Epithelial cell of prostate (primary cell): ENCODE measurements around the gene LRRTM2.
"Not testable (repeated sequence)": the region's sequence is repeated elsewhere in the genome, so short reads cannot be mapped to it uniquely, and the experiment has no call there.

Experiments used
- DNase-seq: peaks from one replicate; pipeline ENCODE4 v3.0.0-alpha.2; 2011; ENCODE audit warnings: low read depth, low spot score
- H3K27ac ChIP-seq: fragments of 450-650 bp; 2 replicates; pipeline ENCODE4 v1.5.1; 2017; ENCODE audit warnings: mild to moderate bottlenecking

The LRRTM2 gene

DNA sequence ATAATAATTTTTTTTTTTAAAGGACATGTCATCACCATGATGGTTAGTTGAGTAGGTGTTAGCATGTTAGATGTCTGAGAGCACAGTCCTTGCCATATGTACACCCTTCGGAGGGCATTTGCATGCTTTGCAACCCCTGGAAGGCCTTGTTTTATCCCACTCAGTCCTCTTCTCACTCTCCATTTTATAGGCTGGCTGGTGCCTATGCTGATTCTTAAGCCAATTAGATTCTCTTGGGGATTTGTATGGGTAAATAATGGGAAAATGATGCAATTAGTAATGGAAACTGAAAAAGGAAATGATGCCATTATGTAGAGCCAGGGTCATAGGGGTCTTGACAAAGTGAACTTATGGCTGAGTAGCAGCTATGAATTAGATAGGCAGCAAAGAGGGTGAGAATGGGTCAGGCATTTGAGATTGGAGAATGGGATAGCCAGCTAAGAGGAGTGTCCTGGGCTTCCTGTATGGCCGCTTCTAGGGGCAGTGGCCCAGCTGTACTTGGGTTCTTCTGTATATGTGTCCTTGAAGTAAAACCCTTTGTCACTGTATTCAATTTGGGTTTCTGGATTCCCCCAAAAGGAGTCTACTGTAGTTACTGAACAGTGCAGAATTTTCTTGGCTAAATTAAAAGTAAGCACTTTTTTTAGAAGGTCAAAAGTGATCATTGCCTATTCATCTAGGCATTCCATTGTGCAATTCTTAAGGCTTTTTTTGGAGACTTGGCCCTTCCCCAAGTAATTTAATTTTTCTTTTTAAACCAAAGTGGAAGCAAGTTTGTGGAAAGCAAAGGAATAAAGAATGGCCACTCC, 31.6 kb downstream of the LRRTM2 start:
- H3K27ac ChIP-seq = peak overlapping the region; percentile 85
- DNase-seq = no peak

DNA sequence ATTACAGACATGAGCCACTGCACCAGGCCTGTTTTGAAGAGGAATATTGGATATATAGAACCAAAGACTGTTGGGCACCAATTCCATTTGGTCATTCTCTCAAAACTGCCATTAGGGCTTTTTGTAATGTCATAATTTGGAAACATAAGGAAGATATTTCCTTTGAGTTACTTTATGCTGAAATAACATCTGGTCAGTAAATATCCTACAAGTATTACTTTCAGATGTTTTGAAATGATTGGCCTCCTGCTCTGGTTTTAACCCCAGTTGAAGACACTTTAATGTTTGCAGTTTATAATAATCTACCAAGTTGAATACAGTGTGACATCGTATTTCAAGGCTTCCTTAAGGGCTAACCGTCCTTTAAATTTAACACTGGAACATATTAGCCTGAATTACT, 33.6 kb downstream of the LRRTM2 start:
- no peak for DNase-seq
- peak overlapping the region; percentile 85 for H3K27ac ChIP-seq

DNA sequence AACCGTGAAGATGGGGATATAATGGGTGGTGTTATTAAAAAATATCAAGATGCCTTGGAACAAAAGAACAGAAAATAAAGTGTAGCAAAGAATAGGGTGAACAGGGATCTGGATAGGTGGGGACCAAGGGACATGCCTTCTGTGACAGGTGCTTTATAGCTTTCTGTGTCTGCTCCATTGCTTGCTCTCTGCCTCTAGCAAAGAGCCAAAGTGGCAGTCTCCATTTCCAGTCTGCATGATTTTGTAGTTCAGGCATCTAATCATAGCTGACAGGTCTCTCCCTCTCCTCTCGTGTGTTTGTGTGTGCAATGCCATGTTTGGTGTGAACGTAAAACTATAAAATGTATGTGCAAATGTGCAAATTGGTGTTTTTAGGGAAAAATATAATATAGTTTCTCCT, 35.0 kb downstream of the LRRTM2 start:
- DNase-seq = no peak
- no peak overlapping the region for H3K27ac ChIP-seq

DNA sequence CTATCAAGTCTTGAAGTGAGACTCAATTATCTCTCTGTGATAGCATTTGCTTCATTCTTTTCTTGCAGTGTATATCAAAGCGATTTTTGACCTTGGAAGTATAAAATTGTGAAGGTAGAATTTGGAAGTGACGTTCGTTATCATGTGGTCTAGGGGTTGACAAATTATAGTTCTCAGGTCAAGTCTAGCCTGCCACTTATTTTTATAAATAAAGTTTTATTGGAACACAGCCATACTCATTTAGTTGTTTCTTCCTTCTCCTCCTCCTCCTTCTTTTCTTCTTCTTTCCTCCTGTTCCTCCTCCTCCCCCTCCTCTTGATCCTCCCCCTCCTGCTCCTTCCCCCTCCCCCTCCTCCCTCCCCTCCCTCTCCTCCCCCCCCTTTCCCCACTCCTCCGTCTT, 38.0 kb downstream of the LRRTM2 start:
- no peak overlapping the region for H3K27ac ChIP-seq
- no peak for DNase-seq

DNA sequence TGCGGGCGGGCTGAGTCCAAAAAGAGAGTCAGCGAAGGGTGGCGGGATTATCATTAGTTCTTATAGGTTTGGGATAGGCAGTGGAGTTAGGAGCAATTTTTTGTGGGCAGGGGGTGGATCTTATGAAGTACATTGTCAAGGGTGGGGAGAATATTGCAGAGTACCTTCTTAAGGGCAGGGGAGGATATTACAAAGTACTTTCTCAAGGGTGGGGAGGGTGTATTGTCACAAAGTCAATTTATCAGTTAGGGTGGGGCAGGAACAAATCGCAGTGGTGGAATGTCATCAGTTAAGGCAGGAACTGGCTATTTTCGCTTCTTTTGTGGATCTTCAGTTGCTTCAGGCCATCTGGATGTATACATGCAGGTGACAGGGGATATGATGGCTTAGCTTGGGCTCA, 40.3 kb downstream of the LRRTM2 start:
- not testable (repeated sequence) for DNase-seq, H3K27ac ChIP-seq

DNA sequence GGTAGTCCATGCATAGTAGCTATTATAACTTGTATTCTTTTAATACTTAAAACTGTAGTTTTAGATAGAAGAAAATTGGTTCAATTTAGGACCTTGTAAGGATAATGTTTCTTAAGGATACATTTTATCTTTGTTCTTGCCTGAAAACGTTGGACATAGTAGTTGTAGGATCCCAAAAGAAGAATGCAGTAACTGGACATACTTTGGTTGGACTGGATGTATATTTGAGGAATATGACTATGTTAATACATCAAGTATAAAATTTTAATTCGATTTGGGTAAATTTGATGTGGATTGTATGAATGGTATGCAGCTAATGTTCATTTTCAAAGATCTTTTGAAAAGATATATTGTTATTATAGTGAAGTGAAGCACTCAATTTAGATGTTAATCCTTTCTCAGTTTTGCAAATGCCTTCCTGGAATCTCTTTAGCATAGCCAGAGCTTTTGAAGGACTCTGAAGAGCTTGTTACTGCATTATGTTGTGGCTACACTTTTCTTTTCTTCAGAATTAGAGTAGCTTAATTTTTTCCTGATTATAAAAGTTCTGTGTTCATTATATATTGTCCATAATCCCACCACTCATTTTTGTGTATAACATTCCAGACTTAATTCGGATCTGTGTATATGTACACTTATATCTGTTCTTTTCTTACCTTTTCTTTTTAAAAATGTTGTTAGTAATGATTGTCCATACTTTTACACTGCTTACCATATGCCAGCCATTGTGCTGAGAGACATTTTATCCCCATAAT, 41.2 kb downstream of the LRRTM2 start:
- DNase-seq = no peak
- no peak overlapping the region for H3K27ac ChIP-seq

DNA sequence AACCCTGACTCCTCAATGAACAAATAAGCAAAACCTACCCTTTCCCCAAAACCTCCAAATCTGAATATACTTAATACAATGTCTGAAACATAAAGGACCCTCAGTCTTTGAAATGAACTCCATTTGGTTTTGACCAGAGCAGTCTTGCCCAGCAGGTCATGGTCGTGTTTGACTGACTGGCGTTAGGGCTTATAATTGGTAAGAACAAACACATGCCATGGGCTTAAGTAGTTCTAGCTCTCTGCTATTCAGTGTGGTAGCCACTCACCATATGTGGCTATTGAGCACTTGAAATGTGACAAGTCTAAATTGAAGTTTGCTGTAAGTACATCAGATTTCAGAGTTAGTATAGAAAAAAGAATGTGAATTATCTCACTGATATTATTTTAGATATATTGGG, 42.1 kb downstream of the LRRTM2 start:
- H3K27ac ChIP-seq = no peak overlapping the region
- DNase-seq = no peak

DNA sequence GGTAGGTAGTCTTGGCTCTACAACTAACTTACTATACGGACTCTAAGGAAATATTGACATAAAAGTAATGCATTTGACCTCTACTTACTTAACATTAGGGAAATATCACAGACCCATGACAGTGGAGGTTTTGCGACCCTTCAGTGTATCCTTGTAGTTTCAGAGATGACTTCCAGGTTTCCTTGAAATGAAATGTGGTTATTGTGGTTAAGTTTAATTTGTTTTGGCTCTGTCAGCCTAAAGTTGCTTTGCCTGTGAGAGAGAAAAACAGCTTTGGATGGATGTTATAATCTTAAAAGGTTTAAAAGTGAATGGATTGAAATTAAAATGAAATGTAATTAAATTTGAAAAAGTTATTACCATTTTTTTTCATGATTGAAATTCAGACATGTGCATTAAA, 42.9 kb downstream of the LRRTM2 start:
- DNase-seq = no peak
- no peak overlapping the region for H3K27ac ChIP-seq

DNA sequence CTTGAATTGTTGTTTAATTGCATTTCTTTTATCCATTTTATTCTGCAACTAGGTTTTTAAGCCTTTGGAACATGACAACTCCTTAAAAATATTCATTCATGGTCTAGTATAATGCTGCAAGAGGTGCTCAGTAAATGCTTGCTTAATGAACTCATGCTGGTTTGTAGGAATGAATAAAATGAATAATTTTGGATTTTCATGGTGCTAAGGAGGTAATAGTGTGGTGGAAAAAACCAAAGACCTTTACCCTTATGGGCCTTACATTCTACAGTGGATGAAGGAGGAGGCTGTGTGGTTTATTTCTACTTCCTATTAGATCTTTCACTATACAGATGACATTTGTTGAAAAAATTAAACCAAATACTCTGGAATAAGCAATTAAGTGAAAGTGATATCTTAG, 43.4 kb downstream of the LRRTM2 start:
- no peak overlapping the region for H3K27ac ChIP-seq
- no peak for DNase-seq

DNA sequence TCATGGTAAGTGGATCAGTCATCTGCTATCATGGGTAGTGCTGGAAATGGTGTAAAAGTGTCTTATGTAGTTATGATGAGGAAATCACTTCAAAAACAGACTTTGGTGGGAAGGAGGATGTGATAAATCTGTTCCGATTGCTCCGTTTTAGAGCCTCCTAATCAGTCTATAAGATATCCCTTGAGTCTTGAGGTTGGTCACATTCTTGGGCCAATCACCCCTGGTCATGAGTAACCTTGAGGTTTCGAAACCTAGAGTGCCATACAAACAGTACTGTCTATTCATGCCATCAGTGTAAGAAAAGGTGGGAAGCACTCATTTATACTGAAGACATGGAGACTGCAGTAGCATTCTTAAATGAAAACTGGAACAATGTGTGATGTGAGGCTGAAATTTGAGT, 45.8 kb downstream of the LRRTM2 start:
- DNase-seq = no peak
- H3K27ac ChIP-seq = no peak overlapping the region

DNA sequence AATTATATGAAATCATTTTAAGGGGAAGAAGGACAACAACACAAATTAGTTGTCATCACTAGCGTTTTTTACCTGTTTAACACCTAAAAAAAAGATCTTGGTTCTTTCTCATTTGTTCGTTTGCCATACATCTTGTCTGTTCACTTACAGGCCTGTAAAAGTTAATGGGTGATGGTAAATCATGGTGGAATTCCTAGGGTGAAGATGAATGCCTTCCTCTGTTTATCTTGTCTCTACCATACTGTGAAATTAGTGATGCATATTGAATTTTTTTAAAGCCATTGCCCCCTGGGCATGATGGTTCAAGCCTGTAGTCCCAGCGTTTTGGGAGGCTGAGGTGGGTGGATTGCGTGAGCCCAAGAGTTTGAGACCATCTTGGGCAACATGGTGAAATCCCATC, 46.6 kb downstream of the LRRTM2 start:
- DNase-seq = no peak
- H3K27ac ChIP-seq = no peak overlapping the region

DNA sequence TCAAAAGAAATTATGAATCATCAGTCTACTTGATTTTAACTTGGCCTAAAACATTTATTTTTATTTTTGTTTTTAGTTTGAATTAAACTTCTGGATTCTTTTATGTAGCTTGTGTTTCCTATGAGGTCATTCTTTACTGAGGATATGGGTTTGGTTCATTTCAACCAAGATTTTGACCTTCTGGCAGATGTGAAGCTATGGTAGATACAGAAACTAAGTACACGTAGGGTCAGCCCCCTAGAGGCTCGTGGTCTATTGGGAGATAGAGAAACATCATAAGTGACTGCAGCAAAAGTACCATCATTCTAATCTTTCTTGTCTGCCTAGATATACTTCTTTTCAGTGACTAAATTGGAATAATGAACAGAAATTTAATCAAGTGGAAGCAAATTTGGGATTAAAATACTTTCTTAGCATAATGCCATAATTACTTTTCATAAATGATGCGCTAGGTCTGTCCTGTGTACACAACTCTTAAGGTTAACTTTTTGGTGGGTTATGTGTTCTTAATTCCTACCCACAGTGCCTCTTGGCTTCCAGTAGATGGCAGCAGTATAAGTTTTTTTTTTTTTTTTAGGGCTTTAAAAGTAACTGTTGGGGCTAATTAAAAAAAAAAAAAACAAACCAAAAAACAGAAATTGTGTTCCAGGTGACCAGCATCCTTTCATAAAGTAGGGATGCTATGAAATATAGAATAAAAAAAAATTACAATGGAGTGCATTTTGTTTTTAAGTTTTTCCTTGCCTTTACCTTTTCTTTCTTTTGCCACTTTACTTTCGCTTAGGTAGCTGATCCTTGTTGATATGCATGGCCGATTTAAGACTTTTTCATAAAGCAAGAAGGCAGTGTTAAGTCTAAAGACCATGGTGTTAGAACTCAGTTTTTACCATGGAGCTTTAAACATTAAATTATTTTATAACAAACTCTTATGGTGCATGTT, 49.9 kb downstream of the LRRTM2 start:
- no peak for DNase-seq
- no peak overlapping the region for H3K27ac ChIP-seq

DNA sequence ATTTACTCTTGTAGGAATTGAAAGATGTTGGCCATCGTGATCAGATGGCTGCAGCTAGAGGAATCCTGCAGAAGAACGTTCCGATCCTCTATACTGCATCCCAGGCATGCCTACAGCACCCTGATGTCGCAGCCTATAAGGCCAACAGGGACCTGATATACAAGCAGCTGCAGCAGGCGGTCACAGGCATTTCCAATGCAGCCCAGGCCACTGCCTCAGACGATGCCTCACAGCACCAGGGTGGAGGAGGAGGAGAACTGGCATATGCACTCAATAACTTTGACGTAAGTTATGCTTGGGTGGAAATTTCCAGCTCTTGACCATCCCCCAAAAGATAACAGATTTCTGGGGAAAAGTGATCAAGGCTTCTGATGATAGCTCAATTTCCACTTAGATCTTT, 50.6 kb downstream of the LRRTM2 start:
- no peak overlapping the region for H3K27ac ChIP-seq
- no peak for DNase-seq

DNA sequence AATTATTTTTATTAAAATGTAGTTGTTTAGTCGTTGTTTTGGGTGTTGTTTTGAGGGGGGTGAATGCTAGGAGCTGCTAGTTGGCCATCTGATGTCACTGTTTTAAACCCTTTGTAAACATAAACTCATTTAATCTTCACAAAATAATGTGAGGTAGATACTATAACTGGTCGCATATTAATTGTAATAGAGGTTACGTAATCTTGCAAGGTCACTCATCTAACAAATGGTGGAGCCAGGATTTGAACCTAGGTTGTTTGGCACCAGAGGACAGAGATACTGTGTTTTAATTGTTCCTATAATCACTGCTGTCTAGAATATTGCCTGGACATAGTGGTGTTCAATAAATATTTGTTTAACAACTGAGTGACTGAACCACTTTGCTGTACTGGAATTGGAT, 54.4 kb downstream of the LRRTM2 start:
- no peak overlapping the region for H3K27ac ChIP-seq
- no peak for DNase-seq

DNA sequence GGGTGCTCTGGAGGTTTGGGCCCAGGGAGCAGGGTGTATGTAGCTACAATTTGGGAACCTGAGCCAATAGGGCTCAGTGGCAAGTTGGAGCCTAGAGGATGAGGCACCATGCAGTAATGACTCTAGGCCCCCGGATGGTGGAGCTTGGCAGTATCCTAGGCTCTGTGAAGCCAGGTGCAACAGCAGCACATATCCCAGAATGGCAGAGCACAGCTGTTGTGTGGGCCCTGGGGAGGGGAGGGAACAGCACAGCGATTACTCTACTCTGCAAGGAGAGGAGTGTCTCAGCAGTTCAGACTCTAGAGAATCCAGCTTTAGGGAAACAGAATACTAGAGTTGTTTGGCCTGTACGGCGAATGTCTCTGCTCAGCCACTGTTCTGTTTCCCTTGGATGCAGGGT, 56.1 kb downstream of the LRRTM2 start:
- DNase-seq = no peak
- H3K27ac ChIP-seq = no peak overlapping the region
